OCI-LY3 (cell line): ENCODE measurements around the gene CARTPT.

Experiments used
- H2AFZ ChIP-seq: fragments of 200-600, 300-600 bp; shearing (Covaris generic); 2 replicates; pipeline ENCODE4 v1.6.0; 2014; ENCODE audit warnings: antibody characterized with exemption, low read depth, low read length
- H3K27ac ChIP-seq: fragments of 200-600, 300-600 bp; sonication (generic); 2 replicates; pipeline ENCODE4 v1.5.1; 2014; ENCODE audit warnings: mild to moderate bottlenecking, low read length, moderate library complexity, mixed read lengths
- H3K27me3 ChIP-seq: fragments of 200-600, 300-600 bp; sonication (generic); 2 replicates; pipeline ENCODE4 v1.6.1; 2014; ENCODE audit warnings: low read depth, low read length, mixed read lengths
- H3K36me3 ChIP-seq: fragments of 200-600, 300-600 bp; sonication (generic); replicated peaks from 2 replicates; pipeline ENCODE3; 2014; ENCODE audit warnings: low read depth, low read length, mixed read lengths
- H3K4me1 ChIP-seq: fragments of 300-600, 200-600 bp; sonication (generic); 2 replicates; pipeline ENCODE4 v1.6.1; 2014; ENCODE audit warnings: low read length, mixed read lengths
- H3K4me2 ChIP-seq: fragments of 200-600, 300-600 bp; sonication (generic); 2 replicates; pipeline ENCODE4 v1.6.1; 2014; ENCODE audit warnings: low read length, mixed read lengths
- H3K4me3 ChIP-seq: fragments of 300-600, 200-600 bp; sonication (generic); 2 replicates; pipeline ENCODE4 v1.5.1; 2014; ENCODE audit warnings: antibody characterized with exemption, mild to moderate bottlenecking, low read length, moderate library complexity
- H3K79me2 ChIP-seq: fragments of 300-600, 200-600 bp; shearing (Covaris generic); 2 replicates; pipeline ENCODE4 v1.6.1; 2014; ENCODE audit warnings: mild to moderate bottlenecking, low read length, mixed read lengths
- H3K9ac ChIP-seq: fragments of 300-600, 200-600 bp; shearing (Covaris generic); 2 replicates; pipeline ENCODE4 v1.6.0; 2014; ENCODE audit warnings: mild to moderate bottlenecking, low read length, moderate library complexity
- H3K9me3 ChIP-seq: fragments of 200-600, 300-600 bp; shearing (Covaris generic); 2 replicates; pipeline ENCODE4 v1.6.1; 2014; ENCODE audit warnings: low read length, mixed read lengths; ENCODE audit not compliant: insufficient read depth
- H4K20me1 ChIP-seq: fragments of 200-600, 300-600 bp; sonication (generic); 2 replicates; pipeline ENCODE4 v1.6.1; 2016; ENCODE audit warnings: low read length, mixed read lengths; ENCODE audit not compliant: insufficient read depth
- EZH2phosphoT487 ChIP-seq: fragments of 200-600 bp; shearing (Covaris generic); IDR thresholded peaks from 2 replicates; pipeline ENCODE4 v1.6.1; 2018; ENCODE audit warnings: antibody characterized with exemption, mixed run types, low read depth
- TF ChIP-seq, protein P1 (sequence below): fragments of 200-600, 300-600 bp; sonication (generic); IDR thresholded peaks from 2 replicates; pipeline ENCODE4 v1.5.1; 2014; ENCODE audit warnings: antibody characterized with exemption, low read length, low read depth

CARTPT gene

GRCh38 chr5:71744009-71744790 lies 25.1 kb downstream of the CARTPT start:
- Histone ChIP-seq H3K36me3 (no peaks in the 10 kb centered on the region), H3K79me2 (no peaks in the 10 kb centered on the region), H3K27ac (no peak overlapping the region), H3K4me3 (no peak overlapping the region), H3K9ac (no peak overlapping the region), H3K9me3 (peaks cover 9% of the 10 kb centered on the region; the same call in 1 of the 2 replicates), H3K4me2 (no peak overlapping the region), H3K27me3 (no peaks in the 10 kb centered on the region), H4K20me1 (no peaks in the 10 kb centered on the region), H2AFZ (no peak overlapping the region), H3K4me1 (peaks cover 13% of the 10 kb centered on the region)
- TF ChIP-seq EZH2phosphoT487: no peak
- TF ChIP-seq, protein P1, sequence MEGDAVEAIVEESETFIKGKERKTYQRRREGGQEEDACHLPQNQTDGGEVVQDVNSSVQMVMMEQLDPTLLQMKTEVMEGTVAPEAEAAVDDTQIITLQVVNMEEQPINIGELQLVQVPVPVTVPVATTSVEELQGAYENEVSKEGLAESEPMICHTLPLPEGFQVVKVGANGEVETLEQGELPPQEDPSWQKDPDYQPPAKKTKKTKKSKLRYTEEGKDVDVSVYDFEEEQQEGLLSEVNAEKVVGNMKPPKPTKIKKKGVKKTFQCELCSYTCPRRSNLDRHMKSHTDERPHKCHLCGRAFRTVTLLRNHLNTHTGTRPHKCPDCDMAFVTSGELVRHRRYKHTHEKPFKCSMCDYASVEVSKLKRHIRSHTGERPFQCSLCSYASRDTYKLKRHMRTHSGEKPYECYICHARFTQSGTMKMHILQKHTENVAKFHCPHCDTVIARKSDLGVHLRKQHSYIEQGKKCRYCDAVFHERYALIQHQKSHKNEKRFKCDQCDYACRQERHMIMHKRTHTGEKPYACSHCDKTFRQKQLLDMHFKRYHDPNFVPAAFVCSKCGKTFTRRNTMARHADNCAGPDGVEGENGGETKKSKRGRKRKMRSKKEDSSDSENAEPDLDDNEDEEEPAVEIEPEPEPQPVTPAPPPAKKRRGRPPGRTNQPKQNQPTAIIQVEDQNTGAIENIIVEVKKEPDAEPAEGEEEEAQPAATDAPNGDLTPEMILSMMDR: no peak

GRCh38 chr5:71747182-71747581 lies 28.1 kb downstream of the CARTPT start:
- no peaks in the 10 kb centered on the region for H3K9me3 ChIP-seq
- no peaks in the 10 kb centered on the region for H4K20me1 ChIP-seq
- H3K9ac ChIP-seq: no peak overlapping the region
- H3K36me3 ChIP-seq: no peaks in the 10 kb centered on the region
- no peak overlapping the region for H2AFZ ChIP-seq
- H3K4me3 ChIP-seq: no peak overlapping the region
- H3K27me3 ChIP-seq: no peaks in the 10 kb centered on the region
- H3K27ac ChIP-seq: no peak overlapping the region
- no peaks in the 10 kb centered on the region for H3K79me2 ChIP-seq
- no peak overlapping the region for H3K4me2 ChIP-seq
- no peaks in the 10 kb centered on the region for H3K4me1 ChIP-seq
- no peak for TF ChIP-seq EZH2phosphoT487
- TF ChIP-seq, protein P1: no peak

DNA sequence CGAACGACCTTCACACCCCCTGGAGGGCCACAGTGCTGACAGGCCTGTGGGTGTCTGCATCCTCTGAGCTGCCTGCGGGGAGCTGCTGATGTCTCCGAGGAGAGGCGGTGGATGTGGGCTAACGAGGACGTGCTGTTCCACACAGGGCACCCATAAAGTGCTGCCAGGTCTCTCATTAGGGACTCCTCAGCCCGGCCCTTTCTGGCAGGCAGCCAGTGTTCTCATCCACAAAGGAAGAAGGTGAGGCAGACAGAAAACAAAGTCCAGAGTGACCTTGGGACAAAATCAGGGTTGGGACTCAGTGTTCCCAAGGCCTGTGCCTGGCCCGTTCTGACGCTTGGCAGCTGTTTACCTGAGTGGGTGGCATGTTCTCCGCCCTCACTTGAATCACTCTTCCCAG lies 29.3 kb downstream of the CARTPT start:
- H3K9me3 ChIP-seq: no peaks in the 10 kb centered on the region
- H3K4me2 ChIP-seq: no peak overlapping the region
- no peaks in the 10 kb centered on the region for H3K79me2 ChIP-seq
- H3K27me3 ChIP-seq: no peaks in the 10 kb centered on the region
- no peaks in the 10 kb centered on the region for H4K20me1 ChIP-seq
- TF ChIP-seq EZH2phosphoT487: no peak
- TF ChIP-seq, protein P1: no peak
- no peak overlapping the region for H3K4me3 ChIP-seq
- H3K9ac ChIP-seq: no peak overlapping the region
- H2AFZ ChIP-seq: no peak overlapping the region
- H3K36me3 ChIP-seq: no peaks in the 10 kb centered on the region
- no peak overlapping the region for H3K27ac ChIP-seq
- no peaks in the 10 kb centered on the region for H3K4me1 ChIP-seq

DNA sequence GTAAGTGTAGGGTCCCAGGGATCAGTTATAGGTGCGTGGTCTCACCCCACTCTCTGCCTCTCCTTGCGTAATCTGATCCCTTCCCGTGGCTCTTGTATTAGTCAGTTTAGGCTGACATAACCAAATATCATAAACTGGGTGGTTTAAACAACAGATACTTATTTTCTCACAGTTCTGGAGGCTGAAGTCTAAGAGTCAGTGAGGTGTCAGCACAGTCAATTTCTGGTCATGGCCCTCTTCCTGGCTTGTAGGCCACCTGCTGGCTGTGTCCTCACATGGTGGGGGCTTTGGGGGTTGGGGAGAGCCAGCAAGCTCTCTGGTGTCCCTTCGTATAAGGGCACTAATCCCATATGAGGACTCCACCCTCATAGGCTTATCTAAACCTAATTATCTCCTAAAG lies 32.3 kb downstream of the CARTPT start:
- Histone ChIP-seq H3K4me3 (no peak overlapping the region), H4K20me1 (no peaks in the 10 kb centered on the region), H2AFZ (no peak overlapping the region), H3K36me3 (no peaks in the 10 kb centered on the region), H3K79me2 (no peaks in the 10 kb centered on the region), H3K9ac (no peak overlapping the region), H3K27me3 (no peaks in the 10 kb centered on the region), H3K4me1 (no peaks in the 10 kb centered on the region), H3K9me3 (no peaks in the 10 kb centered on the region), H3K27ac (no peak overlapping the region), H3K4me2 (no peak overlapping the region)
- TF ChIP-seq, protein P1: no peak
- TF ChIP-seq EZH2phosphoT487: no peak
